Stimulated activated naive CD4-positive, alpha-beta T cell treated with Interleukin-2 at 50 U/mL for 16 hours (primary cell): ENCODE results near the gene TAF11L4.
"Not testable (repeated sequence)": the region's sequence is repeated elsewhere in the genome, so short reads cannot be mapped to it uniquely, and the experiment has no call there.

Experiments
- DNase-seq: peaks from one replicate; lab custom pipeline; 2025; lab: John Stamatoyannopoulos, UW

The TAF11L4 gene

DNA sequence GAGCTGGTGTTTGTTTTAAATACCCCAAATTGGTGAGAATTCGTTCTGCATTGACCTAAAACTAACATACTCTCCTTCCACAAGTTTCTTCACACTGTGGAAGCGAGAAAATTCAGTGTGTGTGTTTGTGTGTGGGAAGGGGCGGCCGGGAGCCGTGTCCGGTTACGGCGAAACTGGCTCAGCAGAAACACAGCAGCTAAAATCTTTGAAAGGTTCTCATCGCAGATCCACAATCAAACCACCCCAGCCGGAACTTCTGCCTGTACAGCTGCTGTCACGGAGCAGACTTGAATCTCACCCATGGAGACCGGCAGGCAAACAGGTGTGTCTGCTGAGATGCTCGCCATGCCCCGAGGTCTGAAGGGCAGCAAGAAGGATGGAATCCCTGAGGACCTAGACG, at the start of gene TAF11L4:
Gene TAF11L4 (plus strand): TSS at position 301 of the 400 bp plus-strand sequence.
- not testable (repeated sequence) for DNase-seq

DNA sequence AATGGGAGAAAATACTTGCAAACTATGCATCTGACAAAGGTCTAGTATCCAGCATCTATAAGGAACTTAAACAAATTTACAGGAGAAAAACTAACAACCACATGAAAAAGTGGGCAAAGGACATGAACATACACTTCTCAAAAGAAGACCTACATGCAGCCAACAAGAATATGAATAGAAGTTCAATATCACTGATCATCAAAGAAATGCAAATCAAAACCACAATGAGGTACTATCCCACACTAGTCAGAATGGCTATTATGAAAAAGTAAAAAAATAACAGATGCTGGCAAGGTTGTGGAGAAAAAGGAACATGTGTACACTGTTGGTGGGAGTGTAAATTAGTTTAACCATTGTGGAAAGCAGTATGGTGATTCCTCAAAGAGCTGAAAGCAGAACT, 46.5 kb upstream of the TAF11L4 start:
- DNase-seq = not testable (repeated sequence)

DNA sequence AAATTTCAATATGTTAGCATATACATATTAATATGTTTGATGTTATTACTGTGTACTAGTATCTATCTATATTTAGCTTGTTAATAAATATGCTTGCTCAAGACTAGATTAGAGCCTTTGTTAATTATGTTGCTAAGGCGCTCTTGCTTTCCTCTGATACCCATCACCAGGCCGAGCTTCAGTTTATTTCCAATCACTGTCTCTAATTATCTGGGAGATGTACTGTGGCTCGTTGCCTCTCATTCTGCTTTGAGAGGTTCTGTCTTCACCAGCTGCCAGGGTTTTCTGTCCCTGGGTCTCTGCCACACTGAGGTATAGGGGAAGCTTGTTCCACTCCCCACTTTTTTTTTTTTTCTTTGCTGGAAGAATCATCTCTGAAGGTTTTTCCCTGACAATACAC, 44.6 kb upstream of the TAF11L4 start:
- DNase-seq = no peak

DNA sequence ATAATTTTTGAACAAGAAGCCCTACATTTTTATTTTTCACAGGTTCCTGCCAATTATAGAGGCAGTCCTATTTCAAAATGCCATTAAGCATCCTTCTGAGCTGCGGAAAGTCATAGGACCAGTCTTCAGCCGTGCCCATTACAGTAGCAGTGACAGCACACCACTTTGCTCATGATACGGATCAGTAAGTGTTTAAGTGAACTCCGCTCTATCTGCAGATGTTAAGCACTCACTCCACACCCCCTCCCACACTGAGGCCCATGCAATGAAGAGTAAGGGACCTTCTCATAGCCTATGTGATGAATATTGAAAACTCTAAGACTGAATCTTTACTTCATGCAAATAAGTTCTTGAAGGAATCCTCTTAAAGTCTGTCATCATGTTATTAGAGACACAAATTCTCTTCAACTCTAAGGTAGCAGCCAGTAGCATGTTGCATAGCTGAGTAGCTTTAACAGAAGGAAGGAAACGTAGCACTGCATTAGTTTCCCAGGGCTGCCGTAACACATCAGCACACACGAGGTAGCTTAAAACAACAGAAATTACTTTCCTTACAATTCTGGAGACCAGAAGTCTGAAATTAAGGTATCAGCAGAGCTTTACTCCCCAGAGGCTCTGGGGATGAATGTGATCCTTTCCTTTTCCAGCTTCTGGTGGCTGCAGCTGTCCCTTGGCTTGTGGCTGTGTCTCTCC, 43.9 kb upstream of the TAF11L4 start:
- no peak for DNase-seq

DNA sequence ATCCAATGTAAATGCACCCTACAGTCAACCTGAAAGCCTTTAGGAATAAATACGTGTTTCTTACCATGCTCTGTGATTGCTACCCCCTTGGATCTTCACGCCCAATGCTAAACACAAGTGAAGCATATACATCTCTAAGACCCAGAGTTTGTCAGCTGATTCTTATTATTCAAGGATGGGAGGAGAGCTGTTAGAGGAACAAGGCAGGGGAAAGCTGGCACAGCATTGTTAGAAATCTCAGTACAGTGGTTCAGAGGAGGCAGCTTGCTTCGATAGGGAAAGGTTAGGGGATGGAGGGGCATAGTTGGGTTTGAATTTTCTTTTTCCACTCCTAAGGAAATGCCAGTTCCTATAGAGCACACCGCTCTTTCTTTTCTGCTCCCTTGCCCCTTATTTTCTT, 40.2 kb upstream of the TAF11L4 start:
- no peak for DNase-seq

DNA sequence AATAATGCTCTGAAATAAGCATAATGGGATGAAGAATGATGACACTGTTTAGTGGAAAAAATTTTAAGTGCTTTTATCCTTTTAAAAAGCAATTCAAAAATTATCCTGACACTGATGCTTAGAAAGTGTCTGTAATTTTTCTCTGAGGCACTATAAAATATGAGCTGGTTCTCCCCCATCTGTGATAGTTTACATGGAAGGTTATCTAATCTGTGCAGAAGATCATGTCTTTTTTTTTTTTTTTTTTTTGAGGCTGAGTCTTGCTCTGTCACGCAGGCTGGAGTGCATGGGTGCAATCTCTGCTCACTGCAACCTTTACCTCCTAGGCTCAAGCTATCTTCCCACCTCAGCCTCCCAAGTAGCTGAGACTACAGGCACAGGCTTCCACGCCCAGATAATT, 38.8 kb upstream of the TAF11L4 start:
- no peak for DNase-seq

DNA sequence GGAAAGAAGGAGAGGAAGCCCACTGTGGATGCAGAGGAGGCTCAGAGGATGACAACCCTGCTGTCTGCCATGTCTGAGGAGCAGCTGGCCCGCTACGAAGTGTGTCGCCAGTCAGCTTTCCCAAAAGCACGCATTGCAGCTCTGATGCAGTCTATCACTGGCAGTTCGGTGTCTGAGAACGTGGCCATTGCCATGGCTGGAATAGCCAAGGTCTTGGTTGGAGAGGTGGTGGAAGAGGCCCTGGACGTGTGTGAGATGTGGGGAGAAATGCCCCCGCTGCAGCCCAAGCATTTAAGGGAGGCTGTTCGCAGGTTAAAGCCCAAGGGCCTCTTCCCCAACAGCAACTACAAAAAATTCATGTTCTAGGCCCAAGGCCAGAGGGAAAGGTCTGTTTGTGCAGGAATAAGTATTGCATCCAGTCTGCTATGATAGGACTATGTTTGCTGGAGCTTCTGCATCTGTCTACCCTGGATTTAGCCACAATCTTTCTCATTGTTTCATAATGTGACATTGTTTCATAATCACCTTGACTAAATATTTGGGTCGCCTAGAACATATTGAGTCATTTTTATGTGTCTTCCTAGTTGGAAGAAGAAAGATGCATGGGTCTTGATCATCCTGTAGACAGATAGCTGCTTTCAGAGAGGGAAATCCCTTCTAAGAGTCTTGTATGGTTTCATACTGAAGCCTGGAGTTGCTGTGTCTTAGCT, 35.0 kb upstream of the TAF11L4 start:
- DNase-seq = not testable (repeated sequence)

DNA sequence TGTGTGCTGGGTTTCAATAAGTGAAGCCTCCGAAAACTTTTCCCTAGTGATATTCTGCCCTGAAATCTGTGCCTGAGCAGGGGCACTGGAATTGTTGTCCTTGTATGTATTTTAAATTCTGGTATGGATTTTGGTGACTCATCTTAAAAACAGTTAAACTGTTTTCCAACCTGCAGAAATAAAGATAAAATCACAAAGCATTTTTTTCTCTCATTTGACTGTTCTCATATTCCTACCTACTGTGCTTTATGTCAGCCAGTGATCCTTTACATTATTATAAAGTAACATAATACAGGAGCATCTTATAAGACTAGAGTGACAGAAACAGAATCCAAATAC, 34.5 kb upstream of the TAF11L4 start:
- no peak for DNase-seq

DNA sequence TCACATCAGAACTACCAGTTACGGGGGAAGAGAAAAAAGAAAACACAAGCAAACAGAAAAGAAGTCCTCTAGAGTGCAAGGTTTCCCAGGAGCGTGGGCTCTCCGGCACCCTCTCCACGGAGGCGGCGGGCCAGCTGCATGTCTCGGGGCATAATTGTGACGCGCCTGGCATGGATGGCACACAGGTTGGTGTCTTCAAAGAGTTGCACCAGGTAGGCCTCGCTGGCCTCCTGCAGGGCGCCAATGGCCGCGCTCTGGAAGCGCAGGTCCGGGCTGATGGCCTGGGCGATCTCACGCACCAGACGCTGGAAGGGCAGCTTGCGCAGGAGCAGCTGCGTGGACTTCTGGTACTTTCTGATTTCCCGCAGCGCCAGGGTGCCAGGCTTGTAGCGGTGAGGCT, 30.3 kb upstream of the TAF11L4 start:
- DNase-seq = not testable (repeated sequence)

DNA sequence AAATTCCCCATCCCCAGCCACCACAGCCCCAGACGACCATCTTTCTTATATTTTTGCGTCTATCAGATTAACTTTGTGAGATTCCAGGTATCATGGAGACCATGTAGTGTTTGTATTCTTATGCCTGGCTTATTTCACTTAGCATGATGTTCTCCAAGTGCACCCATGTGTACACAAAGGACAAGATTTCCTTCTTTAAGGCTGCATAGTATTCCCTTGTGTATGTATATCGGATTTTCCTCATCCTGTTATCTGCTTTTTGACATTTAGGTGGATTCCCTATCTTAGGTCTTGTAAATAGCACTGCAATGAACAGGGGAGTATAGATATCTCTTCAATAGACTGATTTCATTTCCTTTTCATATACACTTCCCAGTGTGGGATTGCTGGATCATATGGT, 28.8 kb upstream of the TAF11L4 start:
- DNase-seq = no peak

DNA sequence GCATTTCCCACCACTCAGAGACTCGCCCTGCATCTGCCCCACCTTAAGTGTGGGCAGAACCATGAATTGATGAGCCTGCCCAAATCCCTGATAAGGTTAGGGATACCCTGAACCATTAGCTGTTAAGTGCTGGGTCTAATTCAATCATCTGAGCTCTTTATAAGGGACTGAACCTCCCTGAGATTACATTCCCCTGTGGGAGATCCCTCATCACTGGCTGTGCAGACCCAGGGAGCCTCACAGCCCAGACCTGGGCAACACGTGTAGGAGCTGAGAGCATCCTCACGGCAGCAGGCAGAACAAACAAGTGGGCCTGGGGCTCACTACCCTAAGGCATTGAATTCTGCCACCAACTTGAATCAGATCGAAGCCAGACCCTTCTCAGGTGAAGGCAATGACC, 24.2 kb upstream of the TAF11L4 start:
- DNase-seq = no peak

DNA sequence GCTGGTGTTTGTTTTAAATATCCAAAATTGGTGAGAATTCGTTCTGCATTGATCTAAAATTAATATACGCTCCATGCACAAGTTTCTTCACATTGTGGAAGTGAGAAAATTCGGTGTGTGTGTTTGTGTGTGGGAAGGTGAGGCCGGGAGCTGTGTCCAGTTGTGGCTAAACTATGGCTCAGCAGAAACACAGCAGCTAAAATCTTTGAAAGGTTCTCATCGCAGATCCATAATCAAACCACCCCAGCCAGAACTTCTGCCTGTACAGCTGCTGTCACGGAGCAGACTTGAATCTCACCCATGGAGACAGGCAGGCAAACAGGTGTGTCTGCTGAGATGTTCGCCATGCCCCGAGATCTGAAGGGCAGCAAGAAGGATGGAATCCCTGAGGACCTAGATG, 23.7 kb upstream of the TAF11L4 start, which contains the start of gene TAF11L2:
Gene TAF11L2 (plus strand): TSS at position 301 of the 400 bp plus-strand sequence.
- not testable (repeated sequence) for DNase-seq

DNA sequence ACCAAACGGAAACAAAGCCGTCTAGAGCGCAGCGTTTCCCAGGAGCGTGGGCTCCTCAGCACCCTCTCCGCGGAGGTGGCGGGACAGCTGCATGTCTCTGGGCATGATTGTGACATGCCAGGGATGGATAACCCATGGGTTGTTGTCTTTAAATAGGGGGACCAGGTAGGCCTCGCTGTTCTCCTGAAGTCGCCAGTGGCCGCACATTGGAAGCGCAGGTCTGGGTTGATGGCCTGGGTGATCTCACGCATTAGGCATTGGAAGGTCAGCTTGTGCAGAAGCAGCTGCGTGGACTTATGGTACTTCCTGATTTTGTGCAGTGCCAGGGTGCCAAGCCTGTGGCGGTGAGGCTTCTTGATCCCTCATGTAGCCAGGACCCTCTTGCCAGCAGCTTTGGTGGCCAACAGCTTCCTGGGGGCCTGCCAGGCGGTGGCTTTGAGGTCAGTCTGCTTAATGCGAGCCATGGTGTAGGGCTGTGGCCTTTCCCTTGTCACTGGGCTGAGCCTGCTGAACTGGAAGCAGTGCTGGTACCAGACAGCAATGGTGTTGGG, 9.8 kb upstream of the TAF11L4 start:
- no peak for DNase-seq

DNA sequence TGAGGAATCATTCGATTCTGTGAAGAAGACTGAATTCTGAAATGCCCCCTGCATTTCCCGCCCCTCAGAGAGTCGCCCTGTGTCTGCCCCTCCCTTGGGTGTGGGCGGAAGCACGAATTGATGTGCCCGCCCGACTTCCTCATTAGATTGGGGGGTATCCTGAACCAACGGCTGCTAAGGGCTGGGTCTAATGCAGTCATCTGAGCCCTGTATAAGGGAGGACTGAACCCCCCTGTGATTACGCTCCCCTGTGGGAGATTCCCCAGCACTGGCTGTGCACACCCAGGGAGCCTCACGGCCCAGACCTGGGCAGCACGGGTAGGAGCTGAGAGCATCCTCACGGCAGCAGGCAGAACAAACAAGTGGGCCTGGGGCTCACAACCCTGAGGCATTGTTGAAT, 4.1 kb upstream of the TAF11L4 start:
- not testable (repeated sequence) for DNase-seq

DNA sequence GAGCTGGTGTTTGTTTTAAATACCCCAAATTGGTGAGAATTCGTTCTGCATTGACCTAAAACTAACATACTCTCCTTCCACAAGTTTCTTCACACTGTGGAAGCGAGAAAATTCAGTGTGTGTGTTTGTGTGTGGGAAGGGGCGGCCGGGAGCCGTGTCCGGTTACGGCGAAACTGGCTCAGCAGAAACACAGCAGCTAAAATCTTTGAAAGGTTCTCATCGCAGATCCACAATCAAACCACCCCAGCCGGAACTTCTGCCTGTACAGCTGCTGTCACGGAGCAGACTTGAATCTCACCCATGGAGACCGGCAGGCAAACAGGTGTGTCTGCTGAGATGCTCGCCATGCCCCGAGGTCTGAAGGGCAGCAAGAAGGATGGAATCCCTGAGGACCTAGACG, 3.5 kb upstream of the TAF11L4 start, which contains the start of gene TAF11L3:
Gene TAF11L3 (plus strand): TSS at position 301 of the 400 bp plus-strand sequence.
- not testable (repeated sequence) for DNase-seq

DNA sequence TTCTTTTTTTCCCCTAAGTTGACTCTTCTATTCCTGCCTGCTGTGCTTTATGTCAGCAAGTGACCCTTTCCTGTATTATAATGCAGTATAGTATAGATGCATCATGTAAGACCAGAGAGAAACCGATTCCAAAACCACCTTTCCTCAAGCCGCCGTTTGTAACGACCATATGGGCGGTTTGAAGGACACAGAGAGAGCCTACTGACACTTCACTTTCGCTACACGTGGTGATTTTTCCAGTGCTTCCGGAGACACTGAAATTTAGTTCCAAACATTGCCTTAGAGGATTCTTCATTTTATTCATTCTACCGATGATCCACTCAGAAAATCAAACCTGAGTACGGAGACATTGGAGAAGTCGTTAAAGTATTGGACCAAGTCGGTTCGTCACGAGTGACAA, 2.1 kb upstream of the TAF11L4 start:
- DNase-seq = not testable (repeated sequence)

DNA sequence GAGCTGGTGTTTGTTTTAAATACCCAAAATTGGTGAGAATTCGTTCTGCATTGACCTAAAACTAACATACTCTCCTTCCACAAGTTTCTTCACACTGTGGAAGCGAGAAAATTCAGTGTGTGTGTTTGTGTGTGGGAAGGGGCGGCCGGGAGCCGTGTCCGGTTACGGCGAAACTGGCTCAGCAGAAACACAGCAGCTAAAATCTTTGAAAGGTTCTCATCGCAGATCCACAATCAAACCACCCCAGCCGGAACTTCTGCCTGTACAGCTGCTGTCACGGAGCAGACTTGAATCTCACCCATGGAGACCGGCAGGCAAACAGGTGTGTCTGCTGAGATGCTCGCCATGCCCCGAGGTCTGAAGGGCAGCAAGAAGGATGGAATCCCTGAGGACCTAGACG, 3.3 kb downstream of the TAF11L4 start, which contains the start of gene TAF11L5:
Gene TAF11L5 (plus strand): TSS at position 301 of the 400 bp plus-strand sequence.
- not testable (repeated sequence) for DNase-seq

DNA sequence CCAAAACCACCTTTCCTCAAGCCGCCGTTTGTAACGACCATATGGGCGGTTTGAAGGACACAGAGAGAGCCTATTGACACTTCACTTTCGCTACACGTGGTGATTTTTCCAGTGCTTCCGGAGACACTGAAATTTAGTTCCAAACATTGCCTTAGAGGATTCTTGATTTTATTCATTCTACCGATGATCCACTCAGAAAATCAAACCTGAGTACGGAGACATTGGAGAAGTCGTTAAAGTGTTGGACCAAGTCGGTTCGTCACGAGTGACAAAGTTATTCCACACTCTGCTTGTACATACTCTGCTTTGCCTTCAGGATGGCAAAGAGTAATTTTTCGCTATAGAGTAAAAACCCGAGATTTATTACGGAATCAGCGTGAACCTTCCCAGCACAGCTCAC, 4.9 kb downstream of the TAF11L4 start:
- DNase-seq = not testable (repeated sequence)

DNA sequence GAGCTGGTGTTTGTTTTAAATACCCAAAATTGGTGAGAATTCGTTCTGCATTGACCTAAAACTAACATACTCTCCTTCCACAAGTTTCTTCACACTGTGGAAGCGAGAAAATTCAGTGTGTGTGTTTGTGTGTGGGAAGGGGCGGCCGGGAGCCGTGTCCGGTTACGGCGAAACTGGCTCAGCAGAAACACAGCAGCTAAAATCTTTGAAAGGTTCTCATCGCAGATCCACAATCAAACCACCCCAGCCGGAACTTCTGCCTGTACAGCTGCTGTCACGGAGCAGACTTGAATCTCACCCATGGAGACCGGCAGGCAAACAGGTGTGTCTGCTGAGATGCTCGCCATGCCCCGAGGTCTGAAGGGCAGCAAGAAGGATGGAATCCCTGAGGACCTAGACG, 6.8 kb downstream of the TAF11L4 start, which contains the start of gene TAF11L6:
Gene TAF11L6 (plus strand): TSS at position 301 of the 400 bp plus-strand sequence.
- not testable (repeated sequence) for DNase-seq
